HG02943 (cell line): Measurements from ENCODE around the gene WDR7.

ENCODE experiments used
- ATAC-seq: cut with Tn5 transposase; IDR thresholded peaks from one replicate; pipeline ENCODE4 v1.9.1; 2021; ENCODE audit warnings: mild to moderate bottlenecking, low read depth, moderate library complexity; ENCODE audit not compliant: unreplicated experiment

WDR7 gene

GRCh38 chr18:56873441-56874140, 222.4 kb downstream of the WDR7 start:
- no peak for ATAC-seq

GRCh38 chr18:56878711-56879110, 227.6 kb downstream of the WDR7 start:
- ATAC-seq, result no peak

GRCh38 chr18:56884511-56884910, 233.4 kb downstream of the WDR7 start:
- ATAC-seq, result no peak

GRCh38 chr18:56888978-56889377, 237.8 kb downstream of the WDR7 start:
- no peak for ATAC-seq

GRCh38 chr18:56889621-56890020, 238.5 kb downstream of the WDR7 start:
- ATAC-seq, result no peak

- no peak for ATAC-seq
Measured at GRCh38 chr18:56890632-56891031, 239.5 kb downstream of the WDR7 start.

GRCh38 chr18:56891116-56891515, 240.0 kb downstream of the WDR7 start:
- ATAC-seq, result no peak

- no peak for ATAC-seq
Measured at GRCh38 chr18:56891870-56892269, 240.7 kb downstream of the WDR7 start.

- ATAC-seq, result no peak
Measured at GRCh38 chr18:56897122-56897521, 246.0 kb downstream of the WDR7 start.

GRCh38 chr18:56899660-56900059, 248.5 kb downstream of the WDR7 start:
- no peak for ATAC-seq

- ATAC-seq, result no peak
Measured at GRCh38 chr18:56900195-56901094, 249.3 kb downstream of the WDR7 start.

- ATAC-seq, result no peak
Measured at GRCh38 chr18:56901919-56902318, 250.8 kb downstream of the WDR7 start.

GRCh38 chr18:56902653-56903052, 251.5 kb downstream of the WDR7 start:
- no peak for ATAC-seq

GRCh38 chr18:56903686-56904085, 252.5 kb downstream of the WDR7 start:
- ATAC-seq, result no peak

- no peak for ATAC-seq
Measured at GRCh38 chr18:56907771-56908170, 256.6 kb downstream of the WDR7 start.

GRCh38 chr18:56910237-56910636, 259.1 kb downstream of the WDR7 start:
- no peak for ATAC-seq

GRCh38 chr18:56910967-56911366, 259.8 kb downstream of the WDR7 start:
- no peak for ATAC-seq

GRCh38 chr18:56913941-56914340, 262.8 kb downstream of the WDR7 start:
- ATAC-seq, result no peak

GRCh38 chr18:56919190-56919589, 268.0 kb downstream of the WDR7 start:
- no peak for ATAC-seq

- no peak for ATAC-seq
Measured at GRCh38 chr18:56921896-56922480, 270.8 kb downstream of the WDR7 start.

- ATAC-seq, result no peak
Measured at GRCh38 chr18:56926734-56927133, 275.6 kb downstream of the WDR7 start.
